Measurements from ENCODE around the gene KCTD12.

KCTD12 gene

GRCh38 chr13:76871432-76871831 is 14.8 kb downstream of the KCTD12 start:
- TF ChIP-seq CTCF (conservative IDR thresholded peaks at IDR 0.05; ENCODE audit: low read depth, low read length), result no peak

GRCh38 chr13:76868371-76868770 is 17.8 kb downstream of the KCTD12 start:
- H3K4me3 ChIP-seq (ENCODE audit: low read length), result no peak overlapping the region
- DNase-seq (ENCODE audit: low read depth), result no peak
- TF ChIP-seq CTCF (conservative IDR thresholded peaks at IDR 0.05; ENCODE audit: low read depth, low read length), result no peak

More at GRCh38 chr13:76871432-76871831, 14.8 kb downstream of the KCTD12 start:
- DNase-seq (ENCODE audit: low read depth), result no peak
- H3K4me3 ChIP-seq (ENCODE audit: low read length), result no peak overlapping the region

- no peak for TF ChIP-seq CTCF (conservative IDR thresholded peaks at IDR 0.05; ENCODE audit: low read depth, low read length)
- H3K4me3 ChIP-seq (ENCODE audit: low read length), result no peak overlapping the region
- DNase-seq (ENCODE audit: low read depth), result no peak
Observed at GRCh38 chr13:76865996-76866503, 20.2 kb downstream of the KCTD12 start.

- H3K4me3 ChIP-seq (ENCODE audit: low read length), result no peak overlapping the region
- no peak for TF ChIP-seq CTCF (conservative IDR thresholded peaks at IDR 0.05; ENCODE audit: low read depth, low read length)
- no peak for DNase-seq (ENCODE audit: low read depth)
Observed at GRCh38 chr13:76865109-76865508, 21.1 kb downstream of the KCTD12 start.

GRCh38 chr13:76864259-76864658 is 21.9 kb downstream of the KCTD12 start:
- no peak for TF ChIP-seq CTCF (conservative IDR thresholded peaks at IDR 0.05; ENCODE audit: low read depth, low read length)
- no peak for DNase-seq (ENCODE audit: low read depth)
- H3K4me3 ChIP-seq (ENCODE audit: low read length), result no peak overlapping the region

- DNase-seq (ENCODE audit: low read depth), result no peak
- no peak overlapping the region for H3K4me3 ChIP-seq (ENCODE audit: low read length)
- no peak for TF ChIP-seq CTCF (conservative IDR thresholded peaks at IDR 0.05; ENCODE audit: low read depth, low read length)
Observed at GRCh38 chr13:76863022-76863421, 23.2 kb downstream of the KCTD12 start.

- TF ChIP-seq CTCF (conservative IDR thresholded peaks at IDR 0.05; ENCODE audit: low read depth, low read length), result no peak
- H3K4me3 ChIP-seq (ENCODE audit: low read length), result no peak overlapping the region
- no peak for DNase-seq (ENCODE audit: low read depth)
Observed at GRCh38 chr13:76861859-76862258, 24.3 kb downstream of the KCTD12 start.
